HUDEP-2 (cell line): ENCODE measurements around the gene MBD3.
"Not testable (repeated sequence)": the region's sequence is repeated elsewhere in the genome, so short reads cannot be mapped to it uniquely, and the experiment has no call there.

ENCODE experiments used
- DNase-seq, 76 experiments: peaks; one replicate each; lab custom pipeline; 2025; ENCODE audit not compliant: unreplicated experiment in 76 of 76; lab: John Stamatoyannopoulos, UW

The MBD3 gene, protein sequence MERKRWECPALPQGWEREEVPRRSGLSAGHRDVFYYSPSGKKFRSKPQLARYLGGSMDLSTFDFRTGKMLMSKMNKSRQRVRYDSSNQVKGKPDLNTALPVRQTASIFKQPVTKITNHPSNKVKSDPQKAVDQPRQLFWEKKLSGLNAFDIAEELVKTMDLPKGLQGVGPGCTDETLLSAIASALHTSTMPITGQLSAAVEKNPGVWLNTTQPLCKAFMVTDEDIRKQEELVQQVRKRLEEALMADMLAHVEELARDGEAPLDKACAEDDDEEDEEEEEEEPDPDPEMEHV

DNA sequence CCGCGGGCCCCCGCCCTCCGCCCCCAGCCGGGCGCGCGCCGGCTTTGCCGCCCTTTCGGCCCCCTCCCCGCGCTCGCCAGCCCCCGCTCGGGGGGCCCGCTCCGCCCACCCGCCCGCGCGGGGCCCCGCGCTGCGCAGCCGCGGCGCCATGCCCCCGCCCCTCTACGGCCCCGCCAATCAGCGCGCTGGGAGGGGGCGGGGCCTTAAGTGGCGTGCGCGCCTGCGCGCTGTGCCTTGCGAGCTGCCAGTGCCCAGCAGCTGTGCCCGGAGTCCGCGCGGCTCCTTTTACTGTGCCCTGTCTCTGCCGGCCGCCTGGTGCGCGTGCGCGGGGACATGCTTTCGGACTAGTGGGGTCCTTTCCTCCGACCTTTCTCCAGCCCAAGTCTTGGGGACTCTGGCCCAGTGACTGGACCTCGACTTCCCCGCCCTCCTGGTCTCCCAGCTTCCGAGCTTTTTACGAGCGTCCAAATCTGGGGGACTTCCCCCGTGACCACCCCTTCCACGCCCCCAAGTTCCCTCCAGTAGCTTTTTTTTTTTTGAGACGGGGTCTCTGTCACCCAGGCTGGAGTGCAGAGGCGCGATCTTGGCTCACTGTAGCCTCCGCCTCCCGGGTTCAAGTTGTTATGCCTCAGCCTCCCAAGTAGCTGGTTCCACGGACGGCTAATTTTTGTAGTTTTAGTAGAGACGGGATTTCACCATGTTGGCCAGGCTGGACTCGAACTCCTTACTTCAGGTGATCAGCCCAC, at the start of gene MBD3:
TSS of gene MBD3 (minus strand) at position 111 of the 746 bp plus-strand sequence. CDS start 234 bp downstream, outside the sequence.
- DNase-seq: peak in 74 of 76 experiments; percentile 27 to 97 (median 90)

DNA sequence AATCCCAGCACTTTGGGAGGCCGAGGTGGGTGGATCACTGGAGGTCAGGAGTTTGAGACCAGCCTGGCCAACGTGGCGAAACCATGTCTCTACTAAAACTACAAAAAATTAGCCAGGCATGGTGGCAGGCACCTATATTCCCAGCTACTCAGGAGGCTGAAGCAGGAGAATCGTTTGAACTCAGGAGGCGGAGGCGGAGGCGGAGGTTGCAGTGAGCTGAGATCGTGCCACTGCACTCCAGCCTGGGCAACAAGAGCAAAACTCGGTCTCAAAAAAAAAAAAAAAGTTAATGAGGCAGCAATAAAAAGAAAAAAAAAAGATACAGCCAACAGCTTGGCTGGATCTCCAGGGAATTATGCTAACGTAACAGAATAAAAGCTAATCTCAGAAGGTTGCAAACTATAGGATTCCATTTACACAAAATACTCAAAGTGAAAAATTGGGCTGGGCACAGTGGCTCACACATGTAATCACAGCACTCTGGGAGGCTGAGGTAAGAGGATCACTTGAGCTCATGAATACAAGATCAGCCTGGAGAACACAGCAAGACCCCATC, 48.3 kb upstream of the MBD3 start:
- DNase-seq: not testable (repeated sequence)

DNA sequence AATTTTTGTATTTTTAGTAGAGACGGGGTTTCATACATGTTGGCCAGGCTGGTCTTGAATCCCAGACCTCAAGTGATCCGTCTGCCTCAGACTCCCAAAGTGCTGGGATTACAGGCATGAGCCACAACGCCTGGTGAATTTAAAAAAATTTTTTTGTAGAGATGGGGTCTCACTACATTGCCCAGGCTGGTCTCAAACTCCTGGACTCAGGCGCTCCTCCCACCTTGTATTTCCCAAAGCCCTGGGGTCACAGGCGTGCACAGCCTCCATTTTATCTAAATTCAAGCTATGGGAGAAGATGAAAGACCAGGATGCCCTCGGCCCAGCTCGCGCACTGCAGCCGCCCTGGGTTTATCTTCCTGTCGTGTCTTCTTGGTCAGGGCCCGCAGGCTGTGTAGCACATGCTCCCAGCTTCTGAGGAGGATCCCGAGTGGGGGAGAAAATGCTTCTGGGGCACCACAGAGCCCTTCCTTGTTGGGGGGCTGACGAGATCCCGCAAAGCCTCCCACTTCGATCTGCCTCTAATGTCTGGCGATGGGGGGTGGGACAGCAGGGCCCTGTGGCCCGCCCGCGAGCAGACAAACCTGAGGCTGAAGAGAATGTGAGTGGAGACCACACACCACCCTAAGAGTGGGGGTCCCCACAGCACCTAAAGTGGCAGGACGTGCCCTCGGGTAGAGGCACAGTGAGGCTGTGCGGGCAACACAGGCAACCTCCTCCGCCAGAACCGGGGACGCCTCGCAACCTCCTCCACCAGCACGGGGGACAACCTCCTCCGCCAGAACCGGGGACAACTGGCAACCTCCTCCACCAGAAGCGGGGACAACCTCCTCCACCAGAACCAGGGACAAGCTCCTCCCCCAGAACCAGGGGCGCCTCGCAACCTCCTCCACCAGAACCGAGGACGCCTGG, 43.9 kb upstream of the MBD3 start:
- no peak for DNase-seq

DNA sequence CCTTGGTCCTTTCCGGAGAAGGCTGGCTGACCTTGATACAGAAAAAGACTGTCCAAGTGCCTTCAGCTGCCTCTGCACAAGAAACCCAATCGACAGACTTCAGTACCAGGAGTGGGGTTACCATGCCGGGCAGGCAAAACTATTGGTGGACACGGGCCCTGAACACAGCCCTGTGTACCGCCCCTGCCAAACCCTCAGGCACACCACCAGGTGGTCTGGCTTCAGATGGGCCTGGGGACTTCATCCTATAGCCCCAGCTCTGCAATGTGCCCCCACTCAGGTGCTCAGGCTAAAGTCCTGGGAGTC, 42.2 kb upstream of the MBD3 start:
- DNase-seq: peak in 3 of 76 experiments; percentile 18 to 46 (median 26)

DNA sequence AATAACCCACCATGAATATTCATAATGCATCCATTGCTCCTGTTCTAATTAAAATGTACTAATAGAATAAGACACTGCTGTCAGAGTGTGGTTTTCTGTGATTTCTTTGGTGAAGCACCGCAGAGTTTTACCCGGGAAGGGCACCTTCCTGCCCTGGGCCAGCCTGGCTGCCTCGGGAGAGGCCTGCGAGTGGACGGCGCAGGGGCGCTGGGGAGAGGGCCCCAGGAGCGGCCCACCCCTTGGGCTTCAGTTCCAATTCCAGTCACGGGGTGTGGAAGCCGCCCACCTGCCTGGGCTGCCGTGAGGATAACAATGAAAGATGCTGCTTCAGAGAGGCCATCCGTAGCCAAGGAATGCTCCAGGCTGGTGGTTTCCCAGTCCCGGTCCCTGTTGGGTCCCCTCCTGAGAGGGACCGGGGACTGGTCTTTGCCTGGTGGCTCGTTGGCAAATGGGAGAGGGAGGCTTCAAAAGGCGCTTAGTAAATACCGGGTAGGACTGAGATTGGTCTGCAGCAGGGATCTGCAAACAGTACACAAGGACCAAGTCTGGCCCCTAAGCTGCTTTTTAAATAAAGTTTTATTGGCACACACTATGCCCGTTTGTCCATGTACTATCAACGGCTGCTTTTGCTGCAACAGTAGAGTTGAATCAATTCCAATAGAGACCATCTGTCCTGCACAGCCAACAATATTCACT, 41.7 kb upstream of the MBD3 start:
- DNase-seq: peak in 3 of 76 experiments; percentile 16 to 46 (median 32)

DNA sequence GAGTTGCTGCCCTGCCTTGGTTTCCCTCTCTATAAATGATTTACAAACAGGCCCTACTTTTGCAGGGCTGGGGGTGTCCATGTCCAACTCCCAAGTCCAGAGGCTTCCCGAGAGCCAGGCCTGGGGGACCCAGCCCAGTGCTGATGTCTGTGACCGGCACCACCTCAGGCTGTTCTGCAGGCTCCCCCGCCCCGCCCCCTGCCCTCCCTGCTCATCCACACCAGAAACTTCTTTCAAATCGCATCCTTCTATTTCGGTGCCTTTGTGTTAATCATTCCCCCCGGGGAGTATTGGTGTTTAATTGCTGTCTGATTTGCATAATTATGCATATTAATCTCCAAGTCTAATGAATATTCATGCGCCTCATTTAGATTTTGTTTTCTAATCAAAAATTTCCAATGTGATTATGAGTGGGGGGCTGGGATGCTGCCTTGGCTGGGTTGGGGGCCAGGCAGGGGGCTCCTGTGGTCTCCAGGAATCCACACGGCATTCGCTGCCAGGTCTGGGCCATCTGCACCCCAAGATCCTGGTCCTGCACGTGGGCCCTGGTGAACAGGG, 40.7 kb upstream of the MBD3 start:
- peak in 21 of 76 experiments; percentile 58 to 99 (median 68) for DNase-seq

DNA sequence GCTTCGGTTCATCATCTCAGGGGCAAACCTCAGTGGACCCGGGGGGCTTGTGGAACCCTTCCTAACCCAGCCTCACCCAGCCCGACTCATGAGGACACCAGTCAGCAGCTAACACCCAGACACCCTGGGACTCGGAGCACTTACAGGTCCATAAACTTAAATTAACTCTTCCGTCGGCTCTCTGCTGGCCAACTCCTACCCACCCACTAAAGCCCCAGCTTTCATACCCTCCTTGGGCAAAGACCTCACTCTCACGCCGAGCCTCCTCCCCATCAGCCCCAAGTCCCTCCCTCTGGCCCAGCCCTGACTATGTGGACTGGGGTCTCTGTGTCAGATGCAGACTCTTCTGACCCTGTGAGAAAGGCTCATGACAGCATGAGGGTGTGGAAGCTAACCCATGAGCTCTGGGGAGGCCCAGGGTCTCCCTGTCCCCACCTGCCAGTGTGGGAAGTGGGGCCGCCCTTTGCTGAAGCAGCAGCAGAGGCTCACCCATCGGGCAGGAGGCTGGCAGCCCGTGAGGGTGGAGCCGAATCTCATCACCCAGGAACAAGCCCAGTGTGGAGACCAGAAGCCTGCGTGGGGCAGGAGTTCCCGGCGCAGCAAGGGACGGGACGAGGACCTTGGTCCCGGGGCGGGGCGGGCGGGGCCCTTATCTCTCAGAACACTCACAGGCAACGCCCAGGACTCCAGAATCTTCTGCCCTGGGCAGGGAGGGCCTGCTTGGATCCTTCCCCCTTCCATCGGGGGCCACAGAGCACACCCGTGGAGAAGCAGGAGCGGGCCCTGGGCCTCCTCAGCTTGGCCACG, 40.0 kb upstream of the MBD3 start:
- peak in 74 of 76 experiments; percentile 68 to 99 (median 92) for DNase-seq

DNA sequence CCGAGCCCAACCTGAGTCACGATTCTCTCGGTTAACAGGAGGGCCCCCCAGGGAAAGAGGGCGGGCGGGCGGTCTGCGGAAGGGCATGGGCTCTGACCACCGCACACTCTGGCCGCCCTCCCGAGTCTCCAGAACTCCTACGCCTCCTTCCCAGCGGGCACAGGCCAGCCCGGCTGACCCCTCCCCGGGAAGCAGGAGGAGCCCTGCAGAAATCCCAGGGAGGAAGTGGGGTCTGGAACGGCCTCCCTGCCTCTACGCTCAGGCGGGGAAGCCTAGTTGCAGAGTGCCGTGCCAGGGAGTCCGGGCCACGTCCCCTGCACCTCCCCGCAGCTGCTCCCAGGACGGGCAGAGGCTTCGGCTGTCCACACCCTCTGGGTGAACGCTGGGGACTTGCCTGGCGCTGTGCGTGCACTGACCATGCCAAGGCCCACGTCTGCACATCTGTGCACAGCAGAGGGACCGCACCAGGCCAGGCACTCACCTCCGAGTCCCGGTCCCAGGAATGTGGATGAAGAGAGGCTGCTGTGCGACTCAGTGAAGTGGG, 39.0 kb upstream of the MBD3 start:
- no peak for DNase-seq

DNA sequence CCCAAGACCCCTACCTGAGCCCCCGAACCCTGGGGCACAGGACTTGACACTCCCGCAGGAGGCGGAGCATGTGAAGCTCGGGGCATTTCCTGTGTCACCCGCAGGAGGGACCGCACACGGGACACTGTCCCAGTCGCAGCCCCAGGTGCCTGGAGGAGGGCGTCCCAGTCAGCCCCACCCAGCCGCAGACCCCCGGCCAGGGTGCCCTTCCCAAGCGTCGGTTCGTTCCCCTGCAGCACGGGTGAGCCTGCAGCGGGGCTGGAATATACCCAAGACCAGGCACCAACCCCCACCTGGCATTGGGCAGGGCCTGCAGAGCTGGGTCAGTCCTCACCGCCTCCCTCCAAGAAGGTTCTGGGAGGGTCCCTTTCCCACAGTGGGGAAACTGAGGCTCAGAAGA, 38.1 kb upstream of the MBD3 start:
- no peak for DNase-seq

DNA sequence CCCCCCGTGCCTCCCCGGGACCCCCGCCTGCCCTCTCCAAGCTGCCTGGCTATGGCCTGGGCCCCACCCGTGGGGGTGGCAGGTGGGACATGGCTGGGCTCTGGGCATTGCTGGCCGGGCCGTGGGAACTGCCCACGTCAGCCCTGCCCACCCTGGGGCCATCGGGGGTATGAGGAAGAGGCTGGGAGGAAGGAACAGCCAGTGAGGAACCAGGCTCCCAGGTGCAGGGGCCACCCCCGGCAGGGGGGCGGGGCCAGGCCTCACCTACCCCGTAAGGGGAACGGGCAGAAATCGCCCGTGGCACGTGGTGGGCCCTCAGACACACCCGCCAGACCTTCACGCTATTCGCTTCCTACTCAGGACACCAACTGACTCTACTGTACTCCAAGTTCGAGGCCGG, 37.3 kb upstream of the MBD3 start:
- no peak for DNase-seq

DNA sequence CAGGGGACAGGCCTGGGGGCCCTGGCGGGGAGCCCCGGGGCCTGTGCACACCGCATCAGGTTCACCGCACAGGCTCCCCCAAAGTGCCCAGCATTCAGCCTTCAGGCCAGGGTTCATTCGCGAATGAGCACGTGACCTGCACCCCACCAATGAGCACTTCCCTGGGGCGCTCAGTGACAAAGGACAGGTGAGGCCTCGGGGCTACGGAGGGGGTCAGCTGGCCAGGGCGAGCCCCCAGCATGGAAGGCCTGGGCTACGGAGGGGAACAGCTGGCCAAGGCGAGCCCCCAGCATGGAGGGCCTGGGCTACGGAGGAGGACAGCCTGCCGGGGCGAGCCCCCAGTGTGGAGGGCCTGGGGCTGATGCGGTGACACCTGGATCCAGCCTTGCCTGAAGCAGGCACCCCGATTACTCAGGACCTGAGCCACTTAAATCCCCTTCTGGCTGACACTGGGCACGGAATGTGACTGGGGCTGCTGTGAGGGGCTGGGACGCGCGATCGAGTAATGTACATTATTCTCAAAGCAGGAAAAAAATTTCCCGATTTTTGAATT, 36.7 kb upstream of the MBD3 start:
- DNase-seq: no peak

DNA sequence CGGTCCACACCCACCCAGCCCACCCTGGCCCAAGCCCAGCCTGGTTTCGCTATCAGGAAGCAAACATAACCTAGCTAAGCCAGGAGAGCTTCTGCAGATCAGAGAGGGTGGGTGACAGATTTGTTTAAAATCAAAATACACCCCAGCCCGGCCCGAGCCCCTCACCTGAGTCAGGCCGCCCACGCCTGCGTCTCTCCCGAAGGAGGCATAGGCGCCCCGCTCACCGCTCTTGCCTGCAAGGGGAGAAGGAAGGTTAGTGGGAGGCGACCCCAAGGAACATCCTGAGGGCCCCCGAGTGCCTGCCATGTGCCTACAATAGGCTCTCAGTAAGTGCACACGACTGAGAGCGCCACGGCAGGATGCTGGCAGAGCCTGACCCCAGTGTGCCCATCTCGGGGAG, 34.5 kb upstream of the MBD3 start:
- DNase-seq: no peak

DNA sequence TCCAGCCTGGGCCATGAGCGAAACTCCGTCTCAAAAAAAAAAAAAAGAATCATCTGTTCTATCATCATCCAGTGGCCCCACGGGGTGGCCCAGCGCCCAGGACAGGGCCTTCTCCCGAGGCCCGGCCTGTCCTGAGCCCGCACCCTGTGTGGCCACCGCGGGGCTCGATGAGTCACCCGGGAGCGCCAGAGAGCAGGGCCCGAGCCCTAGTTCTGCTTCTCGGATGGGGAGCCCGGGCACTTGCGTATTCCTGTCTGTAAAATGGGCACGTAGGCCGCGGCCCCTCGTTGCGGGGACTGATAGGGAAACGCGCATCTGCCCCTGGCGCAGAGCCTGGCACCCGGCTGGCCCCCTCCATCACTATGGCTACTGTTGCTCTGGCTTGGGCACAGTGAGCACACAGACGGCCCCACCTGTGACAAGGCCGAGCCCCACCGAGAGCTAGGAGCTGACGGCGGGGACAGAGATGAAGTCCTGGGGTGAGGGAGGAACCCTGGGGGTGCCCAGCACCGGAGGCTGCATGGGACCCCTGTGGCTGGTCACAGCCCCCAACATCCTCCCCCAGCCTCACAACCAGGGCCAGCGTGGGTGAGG, 33.8 kb upstream of the MBD3 start:
- peak in 1 of 76 experiments; percentile 18 for DNase-seq

DNA sequence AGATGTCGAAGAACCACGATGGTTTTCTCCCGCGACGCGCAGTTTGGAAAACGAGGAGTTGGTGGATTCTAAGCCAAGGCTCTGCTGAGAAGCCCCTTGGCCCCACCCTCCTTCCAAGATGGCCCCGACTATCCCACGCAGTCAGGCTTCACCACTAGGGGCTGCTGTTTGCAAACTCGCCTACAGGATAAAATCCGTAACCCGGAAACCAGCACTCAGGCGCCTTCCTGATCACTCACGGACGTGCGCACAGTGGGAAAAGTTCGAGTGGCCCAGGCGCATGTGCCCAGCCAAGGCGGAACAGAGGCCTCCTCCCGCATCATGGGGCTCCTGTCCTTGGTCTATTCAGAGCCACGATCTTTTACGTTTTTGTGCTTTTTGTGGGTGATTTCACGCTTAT, 31.8 kb upstream of the MBD3 start:
- DNase-seq: peak in 52 of 76 experiments; percentile 9 to 69 (median 48)

DNA sequence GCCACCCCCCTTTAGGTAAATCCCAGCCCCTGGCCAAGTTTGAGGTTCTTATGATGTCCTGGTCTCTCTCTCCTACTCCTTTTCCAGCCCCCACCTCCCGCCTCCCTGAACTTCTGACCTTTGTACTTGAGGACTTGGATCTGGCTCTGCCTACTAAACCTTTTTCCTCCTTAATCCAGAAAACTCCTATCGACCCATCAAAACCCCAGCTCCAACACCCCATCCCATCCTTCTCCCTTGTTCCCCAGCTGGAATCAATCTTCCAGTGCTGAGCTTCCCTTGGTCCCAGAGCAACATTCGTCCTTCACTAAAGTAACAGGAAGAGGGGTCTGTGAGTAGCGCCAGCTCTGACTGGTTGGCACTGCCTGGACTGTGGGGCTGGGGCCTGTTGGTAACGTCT, 29.9 kb upstream of the MBD3 start:
- DNase-seq: no peak

DNA sequence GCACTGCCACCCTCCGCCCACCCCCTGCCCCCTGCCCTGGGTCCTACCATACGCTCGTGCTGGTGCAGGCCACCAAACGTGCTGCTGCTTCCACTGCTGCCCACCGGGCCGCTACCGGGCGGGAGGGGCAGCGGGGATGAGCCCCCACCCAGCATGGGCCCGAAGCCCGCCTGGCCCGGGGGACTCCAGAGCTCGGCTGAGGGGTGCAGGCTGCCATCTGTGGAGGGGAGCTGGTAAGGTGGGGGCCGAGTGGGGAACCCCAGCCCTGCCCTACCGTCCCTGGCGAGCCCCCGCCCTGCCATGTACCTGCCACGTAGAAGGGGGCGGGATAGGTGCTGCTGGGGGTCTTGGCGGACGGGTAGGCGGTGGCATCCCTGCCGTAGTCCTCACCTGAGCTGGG, 29.3 kb upstream of the MBD3 start:
- DNase-seq: no peak

DNA sequence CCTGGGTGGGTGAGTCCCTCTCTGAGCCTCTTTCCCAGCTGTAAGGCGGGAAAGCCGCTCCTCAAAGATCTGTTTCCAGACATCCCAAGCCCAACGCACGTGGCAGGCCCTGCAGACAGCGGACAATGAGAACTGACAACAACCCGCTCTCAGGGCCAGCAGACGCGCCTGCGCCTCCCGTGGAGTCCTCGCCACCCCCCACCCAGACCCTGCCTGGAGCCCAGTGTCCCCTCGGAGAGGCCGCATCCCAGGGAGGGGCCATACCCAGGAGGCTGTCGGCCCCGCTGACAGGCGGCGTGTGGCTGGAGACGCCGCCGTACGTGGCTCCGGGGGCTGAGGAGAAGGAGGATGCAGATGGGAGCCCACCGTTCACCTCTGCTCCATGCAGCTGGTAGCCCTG, 28.9 kb upstream of the MBD3 start:
- no peak for DNase-seq

DNA sequence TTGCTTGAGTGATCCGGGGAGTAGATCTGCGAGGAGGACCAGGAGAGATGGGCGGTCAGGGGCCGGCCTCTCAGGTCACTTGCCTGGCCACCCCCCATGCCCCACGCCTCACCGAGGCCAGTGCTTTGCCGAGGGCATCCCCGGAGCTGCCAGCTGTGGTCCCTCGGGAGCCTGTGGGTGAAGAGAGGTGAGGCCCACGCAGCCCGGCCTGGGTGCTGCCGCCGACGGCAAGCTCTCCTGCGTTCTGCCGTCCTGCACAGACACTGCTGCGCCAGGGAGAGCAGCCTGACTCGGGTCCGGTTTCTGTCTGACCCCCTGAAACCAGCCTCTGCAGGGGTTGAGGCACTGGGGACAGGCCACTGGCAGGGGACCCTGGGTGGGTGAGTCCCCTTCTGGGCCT, 28.4 kb upstream of the MBD3 start:
- DNase-seq: no peak
